ENCODE measurements around the gene GNG2.

GNG2 gene

DNA sequence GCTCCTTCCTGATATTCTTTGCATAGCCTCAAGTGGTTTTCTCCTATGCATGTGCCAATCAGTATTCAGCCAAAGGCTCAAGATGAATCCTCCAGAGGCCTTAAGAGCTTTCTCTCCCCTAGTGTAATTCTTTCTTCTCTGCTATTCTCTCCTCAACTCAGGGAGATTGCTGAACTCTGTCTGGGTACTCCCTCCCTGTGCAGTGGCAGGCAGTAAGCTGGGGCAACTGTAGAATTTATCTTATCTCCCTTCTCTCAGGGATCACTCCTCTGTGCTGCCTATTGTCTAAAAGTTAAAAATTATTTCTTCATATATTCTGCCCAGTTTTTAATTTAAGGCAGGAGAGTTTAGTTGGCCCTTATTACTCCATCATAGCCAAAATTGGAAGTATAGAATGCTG, 100.5 kb downstream of the GNG2 start:
- DNase-seq (ENCODE audit: insufficient read length, low spot score) (no peak), FAIRE-seq (no peak)
- TF ChIP-seq POLR2A (IDR thresholded peaks at IDR 0.05; ENCODE audit: low read depth, low read length): no peak

DNA sequence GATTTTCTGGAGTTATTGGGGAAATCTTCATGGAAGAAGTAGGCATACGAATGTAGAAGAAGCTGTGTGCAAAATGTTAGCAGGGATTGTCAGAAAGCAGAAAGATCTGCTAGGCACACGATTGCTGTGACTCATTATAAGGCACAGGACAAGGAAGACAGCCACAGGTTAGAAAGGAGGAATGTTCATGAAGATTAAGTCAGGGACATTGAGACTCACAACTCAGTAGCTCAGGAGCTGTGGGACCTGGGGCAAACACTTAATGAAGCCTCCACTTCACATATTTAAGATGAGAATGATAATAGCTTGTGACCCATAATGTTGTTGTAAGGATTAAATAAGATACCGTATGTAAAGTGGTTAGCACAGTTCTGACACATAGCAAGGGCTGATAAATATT, 102.3 kb downstream of the GNG2 start:
- no peak for FAIRE-seq
- TF ChIP-seq POLR2A (IDR thresholded peaks at IDR 0.05; ENCODE audit: low read depth, low read length): no peak
- DNase-seq (ENCODE audit: insufficient read length, low spot score): no peak

DNA sequence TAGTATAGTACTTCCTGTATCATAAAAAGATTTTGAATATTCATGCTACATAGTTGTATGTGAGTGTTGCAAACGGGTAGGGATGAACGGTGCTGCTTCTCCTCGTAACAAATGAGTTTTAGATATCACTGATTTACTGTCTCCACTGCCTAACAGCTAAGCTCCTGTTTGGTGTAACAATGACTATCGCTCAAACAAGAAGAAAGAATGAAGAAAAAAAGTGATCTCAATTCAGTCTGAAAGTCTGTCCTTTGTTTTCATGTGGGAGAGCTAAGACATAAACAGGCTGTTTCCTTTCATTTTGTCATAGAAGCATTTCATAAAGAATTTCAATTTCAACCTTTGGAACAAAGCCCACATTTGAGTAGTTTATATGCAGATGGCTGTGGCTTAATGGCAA, 102.9 kb downstream of the GNG2 start:
- DNase-seq (ENCODE audit: insufficient read length, low spot score): no peak

DNA sequence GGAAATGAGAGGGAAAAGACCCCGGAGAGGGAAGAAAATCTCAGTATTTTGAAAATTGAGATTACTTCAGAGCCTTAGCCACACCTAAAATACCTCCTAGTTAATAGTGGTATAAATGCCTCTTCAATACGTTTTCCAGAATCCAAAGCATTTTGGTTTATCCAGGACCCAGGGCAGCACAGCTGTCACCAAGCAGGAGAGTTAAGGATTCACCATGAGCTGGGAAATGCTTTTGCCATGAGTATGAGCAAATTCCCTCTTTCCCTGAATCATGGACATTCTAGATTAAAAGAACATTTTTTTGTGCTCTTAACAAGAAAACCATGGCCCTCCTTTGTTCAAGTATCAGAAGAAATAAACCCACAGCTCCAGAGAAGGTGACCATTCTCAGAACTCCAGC, 107.1 kb downstream of the GNG2 start:
- TF ChIP-seq POLR2A (IDR thresholded peaks at IDR 0.05; ENCODE audit: low read depth, low read length): no peak
- FAIRE-seq (no peak), DNase-seq (ENCODE audit: insufficient read length, low spot score) (no peak)

More for the DNA sequence above, 102.9 kb downstream of the GNG2 start:
- no peak for FAIRE-seq
- TF ChIP-seq POLR2A (IDR thresholded peaks at IDR 0.05; ENCODE audit: low read depth, low read length): no peak

DNA sequence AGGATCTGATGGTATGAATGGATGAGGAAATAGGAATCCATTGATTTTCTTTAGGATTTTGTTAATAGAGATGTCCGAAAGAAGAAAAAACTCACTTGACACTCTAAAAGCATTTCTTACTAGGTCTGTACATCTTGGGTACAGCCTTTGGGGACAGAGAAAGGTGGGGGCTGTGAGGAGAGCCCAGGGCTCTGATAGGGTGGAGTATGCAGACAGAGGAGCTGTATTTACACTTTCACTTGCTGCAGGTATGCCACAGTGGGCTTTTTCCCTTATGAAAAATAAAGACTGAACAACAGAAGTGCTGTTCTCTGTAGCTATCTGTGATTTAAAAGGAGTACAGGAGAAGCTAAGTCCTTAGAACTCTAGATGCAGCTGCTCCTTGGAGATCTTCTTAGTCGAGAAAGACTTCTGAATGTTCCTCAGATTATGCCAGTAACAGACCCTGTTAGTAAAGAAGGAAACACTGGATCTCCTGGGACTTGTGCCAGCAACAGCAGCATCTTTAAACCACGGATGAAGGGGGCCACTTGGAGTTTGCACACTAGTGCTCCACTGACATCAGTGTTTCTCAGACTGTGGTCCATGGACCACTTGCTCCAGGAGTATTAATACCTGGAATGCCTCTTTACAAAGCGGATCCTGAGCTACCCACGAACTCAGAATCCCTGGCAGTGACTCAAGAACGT, 109.6 kb downstream of the GNG2 start:
- TF ChIP-seq POLR2A (IDR thresholded peaks at IDR 0.05; ENCODE audit: low read depth, low read length): no peak
- FAIRE-seq: no peak
- no peak for DNase-seq (ENCODE audit: insufficient read length, low spot score)

DNA sequence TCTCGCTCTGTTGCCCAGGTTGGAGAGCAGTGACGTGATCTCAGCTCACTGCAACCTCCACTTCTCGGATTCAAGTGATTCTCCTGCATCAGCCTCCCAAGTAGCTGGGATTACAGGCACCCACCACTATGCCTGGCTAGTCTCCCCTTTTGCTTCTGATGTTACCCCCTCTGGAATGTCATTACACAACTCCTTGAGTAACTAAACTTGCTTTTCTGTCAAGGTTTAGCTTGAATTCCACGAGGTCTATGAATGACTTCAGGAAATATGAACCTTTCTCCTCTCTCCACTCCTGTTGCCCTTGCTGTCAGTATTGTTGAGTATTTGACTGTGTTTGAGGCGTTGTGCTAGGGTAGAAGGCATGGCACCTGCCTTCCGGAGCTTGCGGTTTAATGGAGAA, 112.2 kb downstream of the GNG2 start:
- no peak for TF ChIP-seq POLR2A (IDR thresholded peaks at IDR 0.05; ENCODE audit: low read depth, low read length)
- DNase-seq (ENCODE audit: insufficient read length, low spot score): no peak
- FAIRE-seq: no peak

DNA sequence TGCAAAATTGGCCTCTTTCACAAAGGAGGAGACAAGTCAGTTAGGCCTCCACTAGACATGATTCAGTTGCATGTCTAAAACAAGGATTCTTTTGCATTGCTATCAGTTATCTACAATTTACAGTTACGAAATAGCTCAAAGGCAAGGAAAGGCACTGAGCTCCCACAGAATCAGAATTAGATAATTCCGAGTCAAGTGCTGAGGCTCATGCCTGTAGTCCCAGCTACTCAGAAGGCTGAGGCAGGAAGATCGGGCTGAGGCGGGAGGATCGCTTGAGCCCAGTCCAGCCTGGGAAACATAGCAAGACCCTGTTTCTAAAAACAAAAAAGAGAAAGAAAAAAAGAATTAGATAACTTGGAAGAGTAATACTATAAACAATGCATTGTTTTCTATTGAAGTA, 116.7 kb downstream of the GNG2 start:
- FAIRE-seq: no peak
- no peak for DNase-seq (ENCODE audit: insufficient read length, low spot score)
- TF ChIP-seq POLR2A (IDR thresholded peaks at IDR 0.05; ENCODE audit: low read depth, low read length): no peak

DNA sequence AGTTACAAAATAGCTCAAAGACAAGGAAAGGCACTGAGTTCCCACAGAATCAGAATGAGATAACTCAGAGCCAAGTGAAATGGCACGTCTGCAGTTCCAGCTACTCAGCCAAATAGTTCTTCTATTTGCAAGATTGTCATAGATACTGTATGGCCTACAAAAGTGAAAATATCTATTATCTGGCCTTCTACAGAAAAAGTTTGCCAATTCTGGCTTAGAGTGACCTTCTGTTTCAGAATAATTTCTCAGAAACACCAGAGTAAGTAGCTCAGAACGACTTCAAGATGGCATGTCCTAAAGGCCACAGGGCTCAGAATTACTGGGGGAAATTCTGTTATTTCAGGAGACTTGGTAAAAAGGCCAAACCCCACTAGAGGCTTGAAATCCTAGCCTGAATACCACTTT, 118.3 kb downstream of the GNG2 start:
- no peak for TF ChIP-seq POLR2A (IDR thresholded peaks at IDR 0.05; ENCODE audit: low read depth, low read length)
- no peak for FAIRE-seq
- no peak for DNase-seq (ENCODE audit: insufficient read length, low spot score)

DNA sequence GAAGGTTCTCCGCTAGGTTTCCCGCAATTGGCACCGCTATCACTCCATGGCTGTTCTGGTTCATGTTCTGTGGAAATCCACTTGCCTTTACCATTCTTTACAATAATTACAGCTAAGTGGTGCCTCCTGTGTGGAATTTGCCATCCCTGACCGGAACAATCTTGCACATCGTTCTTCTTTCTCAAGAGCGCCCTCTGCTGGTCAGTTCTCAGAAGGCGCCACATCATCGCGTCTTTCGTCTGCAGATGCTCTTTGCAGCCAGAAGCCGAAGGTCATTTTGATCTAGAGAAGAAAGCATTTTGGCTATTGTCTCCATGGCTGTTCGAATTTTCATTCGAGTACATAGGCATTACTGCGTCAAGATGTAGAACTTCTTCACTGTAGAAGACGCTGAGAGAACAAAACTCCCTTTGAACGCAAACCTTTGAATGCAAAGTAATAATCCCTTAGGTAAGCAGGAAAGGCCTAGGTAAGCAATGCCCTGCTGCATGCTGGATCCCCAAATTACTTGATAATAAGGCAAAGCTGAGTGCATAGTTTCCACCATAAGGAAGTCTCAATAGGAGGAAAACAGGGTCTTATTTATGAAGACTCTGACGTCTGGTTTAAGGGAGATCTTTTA, 118.8 kb downstream of the GNG2 start:
- no peak for TF ChIP-seq POLR2A (IDR thresholded peaks at IDR 0.05; ENCODE audit: low read depth, low read length)
- peak; percentile 80 for FAIRE-seq
- peak; percentile 38 for DNase-seq (ENCODE audit: insufficient read length, low spot score)

DNA sequence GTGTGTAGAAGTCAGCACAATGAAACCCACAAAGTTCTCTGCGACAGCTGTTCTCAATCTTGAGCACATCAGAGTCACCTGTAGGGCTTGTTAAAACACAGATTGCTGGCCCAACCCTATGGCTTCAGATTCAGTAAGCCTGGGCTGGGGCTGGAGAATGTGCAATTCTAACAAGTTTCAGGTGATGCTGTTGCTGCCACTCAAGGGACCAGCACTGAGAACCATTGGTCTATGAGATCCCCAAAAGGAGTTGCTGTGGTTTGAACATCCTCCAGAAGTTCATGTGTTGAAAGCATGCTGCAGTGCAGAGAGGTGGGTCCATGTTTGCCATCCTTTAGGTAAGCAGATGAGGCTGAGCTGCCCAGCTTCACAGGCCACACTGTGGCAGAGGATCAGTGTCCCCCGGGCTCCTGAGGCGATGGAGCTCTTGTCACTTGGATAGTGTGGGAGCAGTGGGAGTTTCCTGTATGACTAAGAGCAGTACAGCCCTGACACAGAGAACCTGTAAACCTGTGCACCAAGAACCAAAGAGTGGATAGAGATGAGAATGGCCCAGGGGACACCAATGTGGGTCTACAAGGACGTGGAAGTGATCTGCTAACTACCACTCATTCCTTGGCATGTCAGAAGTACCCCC, 120.9 kb downstream of the GNG2 start:
- DNase-seq (ENCODE audit: insufficient read length, low spot score): no peak
- TF ChIP-seq POLR2A (IDR thresholded peaks at IDR 0.05; ENCODE audit: low read depth, low read length): no peak
- no peak for FAIRE-seq

DNA sequence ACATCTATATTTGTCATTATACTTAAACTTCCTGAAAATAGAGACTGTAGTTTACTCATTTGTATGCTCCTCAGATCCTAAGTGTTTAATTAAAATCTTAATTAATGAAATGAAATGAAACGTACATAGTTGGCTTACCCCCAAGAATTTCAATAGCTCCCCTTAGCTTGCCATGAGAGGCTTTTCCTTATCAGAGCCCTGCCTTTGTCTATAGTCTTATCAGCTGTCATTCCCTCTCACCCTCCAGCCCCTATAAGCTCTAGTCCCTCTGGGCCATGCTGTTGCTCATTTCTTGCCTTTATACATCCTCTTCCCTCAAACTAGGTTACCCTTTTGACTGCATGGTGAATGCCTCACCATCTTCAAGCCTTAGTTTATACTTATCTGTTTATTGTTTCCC, 127.8 kb downstream of the GNG2 start:
- FAIRE-seq (no peak), DNase-seq (ENCODE audit: insufficient read length, low spot score) (no peak)
- no peak for TF ChIP-seq POLR2A (IDR thresholded peaks at IDR 0.05; ENCODE audit: low read depth, low read length)

DNA sequence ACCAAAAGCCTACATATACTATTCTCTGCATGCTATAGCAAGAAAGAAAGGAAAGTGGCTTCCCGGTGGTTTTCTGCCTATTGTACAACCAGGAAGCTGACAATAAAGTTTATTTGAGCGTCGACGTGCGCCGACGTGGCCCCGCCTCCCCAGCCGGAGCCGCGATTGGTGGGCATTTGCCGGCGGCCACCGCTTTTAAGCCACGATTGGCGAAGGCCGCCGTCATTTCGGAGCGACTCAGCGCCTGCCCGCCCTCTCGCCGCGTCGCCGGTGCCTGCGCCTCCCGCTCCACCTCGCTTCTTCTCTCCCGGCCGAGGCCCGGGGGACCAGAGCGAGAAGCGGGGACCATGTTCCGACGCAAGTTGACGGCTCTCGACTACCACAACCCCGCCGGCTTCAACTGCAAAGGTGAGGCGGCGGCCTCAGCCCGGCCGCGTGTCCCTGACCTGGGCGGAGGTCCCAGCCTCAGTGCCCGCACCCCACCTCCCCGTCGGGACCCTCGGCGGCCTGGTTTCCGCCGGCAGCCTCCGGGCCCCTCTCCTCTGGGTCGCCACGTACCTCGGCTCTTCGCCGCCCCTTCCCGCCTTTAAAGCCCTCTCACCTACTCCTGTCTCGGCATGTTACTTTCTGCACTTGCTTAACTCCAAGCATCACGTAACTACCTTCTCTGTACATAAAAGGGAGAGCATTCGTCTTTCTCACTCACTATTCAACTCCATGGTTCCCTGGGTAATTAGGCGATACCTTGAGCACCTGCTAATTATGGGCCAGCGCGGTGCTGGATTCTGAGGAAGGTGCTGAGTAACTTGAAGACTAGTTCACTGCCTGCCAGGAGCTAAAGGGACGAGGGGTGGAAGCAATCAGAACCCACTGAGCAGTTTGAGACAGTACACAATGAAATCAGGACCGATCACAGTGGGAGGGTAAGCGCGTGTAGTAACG, 129.2 kb downstream of the GNG2 start, which contains the start of gene RTRAF:
Gene RTRAF (plus strand): TSS at position 254 of the 942 bp plus-strand sequence. CDS start 94 bp downstream, at position 348.
- DNase-seq (ENCODE audit: insufficient read length, low spot score) (peak; percentile 72), FAIRE-seq (peak; percentile 80)
- TF ChIP-seq POLR2A (IDR thresholded peaks at IDR 0.05; ENCODE audit: low read depth, low read length): peak; percentile 60; the same call in 1 of the 2 replicates

DNA sequence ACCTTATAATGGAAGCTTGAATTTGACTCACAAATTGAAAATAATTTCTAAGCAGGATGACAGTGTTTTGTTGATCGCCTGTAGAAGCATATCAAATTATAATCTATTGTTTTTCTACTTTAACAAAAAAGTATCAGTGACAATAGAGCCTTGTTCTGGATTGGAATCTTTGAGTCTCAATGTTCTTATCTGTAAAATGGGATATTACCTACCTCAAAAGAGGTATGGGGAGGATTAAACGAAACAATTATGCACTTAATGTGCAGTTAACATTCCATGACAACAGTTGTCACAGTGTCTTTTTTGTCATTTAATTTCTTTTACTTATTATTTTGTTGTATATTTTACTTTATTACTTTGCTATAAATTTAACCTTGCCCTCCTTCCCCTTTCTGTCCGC, 130.1 kb downstream of the GNG2 start:
- DNase-seq (ENCODE audit: insufficient read length, low spot score) (no peak), FAIRE-seq (no peak)
- TF ChIP-seq POLR2A (IDR thresholded peaks at IDR 0.05; ENCODE audit: low read depth, low read length): no peak

Data from H54 (cell line).